ENCODE results near the gene DDX20. TPM values are rescaled to one million over a fixed set of nuclear protein-coding genes. Genes with fewer than 3 reads are reported as not detected.

Gene DDX20
- total RNA-seq, 4 donors from 2014 or later, result 22.2 to 32.9 (median 29.2) TPM

DNA sequence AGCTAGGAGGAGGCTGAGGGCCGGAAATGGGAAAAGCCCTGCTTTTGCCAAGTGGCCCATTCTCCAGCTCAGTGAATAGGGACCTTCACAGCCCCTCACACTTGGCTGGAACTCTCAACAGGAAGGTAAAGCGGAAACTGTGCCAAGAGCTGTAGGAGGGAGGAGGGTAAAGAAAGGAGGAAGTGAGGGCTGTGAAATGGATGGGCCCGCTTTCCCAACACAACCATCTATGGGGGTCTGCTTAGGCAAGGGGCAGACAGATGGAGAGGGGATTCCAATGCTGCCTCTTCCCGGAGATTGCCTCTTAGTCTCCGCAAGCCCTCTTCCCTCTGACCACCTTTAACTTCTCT is 21.7 kb upstream of the DDX20 start:
- Histone ChIP-seq H3K27me3 (no peaks in the 10 kb centered on the region), H3K4me1 (peaks cover 86 to 87% of the 10 kb centered on the region in 2 donors), H3K4me3 (no peak overlapping the region), H3K27ac (peak overlapping the region; percentile 60 to 85 (median 68)), H3K36me3 (no peaks in the 10 kb centered on the region), H3K9me3 (no peaks in the 10 kb centered on the region)
- ATAC-seq (no peak), DNase-seq (no peak)
- intact Hi-C loops (cut with DNase I; ENCODE audit: low total_unique reads), result no loop called here
- TF ChIP-seq, protein P1, sequence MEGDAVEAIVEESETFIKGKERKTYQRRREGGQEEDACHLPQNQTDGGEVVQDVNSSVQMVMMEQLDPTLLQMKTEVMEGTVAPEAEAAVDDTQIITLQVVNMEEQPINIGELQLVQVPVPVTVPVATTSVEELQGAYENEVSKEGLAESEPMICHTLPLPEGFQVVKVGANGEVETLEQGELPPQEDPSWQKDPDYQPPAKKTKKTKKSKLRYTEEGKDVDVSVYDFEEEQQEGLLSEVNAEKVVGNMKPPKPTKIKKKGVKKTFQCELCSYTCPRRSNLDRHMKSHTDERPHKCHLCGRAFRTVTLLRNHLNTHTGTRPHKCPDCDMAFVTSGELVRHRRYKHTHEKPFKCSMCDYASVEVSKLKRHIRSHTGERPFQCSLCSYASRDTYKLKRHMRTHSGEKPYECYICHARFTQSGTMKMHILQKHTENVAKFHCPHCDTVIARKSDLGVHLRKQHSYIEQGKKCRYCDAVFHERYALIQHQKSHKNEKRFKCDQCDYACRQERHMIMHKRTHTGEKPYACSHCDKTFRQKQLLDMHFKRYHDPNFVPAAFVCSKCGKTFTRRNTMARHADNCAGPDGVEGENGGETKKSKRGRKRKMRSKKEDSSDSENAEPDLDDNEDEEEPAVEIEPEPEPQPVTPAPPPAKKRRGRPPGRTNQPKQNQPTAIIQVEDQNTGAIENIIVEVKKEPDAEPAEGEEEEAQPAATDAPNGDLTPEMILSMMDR (IDR thresholded peaks at IDR 0.05 in 4 of 5, conservative IDR thresholded peaks at IDR 0.05 in 1 of 5), result no peak
- TF ChIP-seq POLR2A (IDR thresholded peaks at IDR 0.05), result no peak
- in situ Hi-C loops (cut with MboI; ENCODE audit: low sequenced_read_pairs in 4 of 4), result no loop called here

DNA sequence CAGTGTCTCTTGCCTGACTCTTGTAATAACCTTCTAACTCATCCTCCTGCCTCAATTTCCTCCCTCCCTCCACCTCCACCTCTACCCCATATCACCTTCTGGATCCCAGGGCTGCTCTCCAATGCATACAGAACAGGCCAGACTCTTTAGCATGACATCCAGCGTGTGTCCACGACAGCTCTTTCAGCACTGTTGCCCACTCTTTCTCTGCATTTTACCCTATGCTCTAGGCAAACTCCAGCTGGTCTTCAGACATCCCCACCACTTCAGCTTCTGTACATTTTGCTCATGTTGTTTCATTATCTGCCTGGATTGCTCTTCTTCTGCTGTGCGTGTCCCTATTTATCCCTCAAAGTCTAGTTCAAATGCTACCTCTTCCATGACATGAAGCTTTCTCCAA is 21.3 kb upstream of the DDX20 start:
- DNase-seq (no peak), ATAC-seq (no peak)
- Histone ChIP-seq H3K27me3 (no peaks in the 10 kb centered on the region), H3K36me3 (no peaks in the 10 kb centered on the region), H3K9me3 (no peaks in the 10 kb centered on the region), H3K4me1 (peaks cover 81 to 82% of the 10 kb centered on the region in 2 donors), H3K4me3 (no peak overlapping the region), H3K27ac (peak overlapping the region; percentile 60 to 85 (median 68))
- TF ChIP-seq, protein P1 (IDR thresholded peaks at IDR 0.05 in 4 of 5, conservative IDR thresholded peaks at IDR 0.05 in 1 of 5), result no peak
- TF ChIP-seq POLR2A (IDR thresholded peaks at IDR 0.05), result no peak
- in situ Hi-C loops (cut with MboI; ENCODE audit: low sequenced_read_pairs in 4 of 4), result no loop called here
- intact Hi-C loops (cut with DNase I; ENCODE audit: low total_unique reads), result no loop called here

DNA sequence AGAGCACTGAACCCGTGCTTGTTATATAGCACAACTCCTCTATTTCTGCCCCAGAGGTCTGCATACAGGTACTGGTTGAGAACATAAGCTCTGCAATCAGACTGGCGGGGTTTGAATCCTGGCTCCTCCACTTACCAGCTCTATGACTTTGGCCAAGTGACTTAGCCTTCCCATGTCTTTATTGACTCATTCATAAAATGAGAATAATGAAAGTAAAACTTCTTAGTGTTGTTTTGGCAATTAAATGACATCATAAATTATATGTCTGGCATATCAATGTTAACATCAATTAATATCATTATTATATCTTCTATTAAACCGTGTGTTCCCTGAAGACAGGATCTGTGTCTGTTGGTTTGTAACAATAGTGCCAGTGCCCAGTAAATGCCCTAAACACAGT is 20.8 kb upstream of the DDX20 start:
- H3K27me3 ChIP-seq, result no peaks in the 10 kb centered on the region
- TF ChIP-seq POLR2A (IDR thresholded peaks at IDR 0.05), result no peak
- TF ChIP-seq, protein P1 (IDR thresholded peaks at IDR 0.05 in 4 of 5, conservative IDR thresholded peaks at IDR 0.05 in 1 of 5), result no peak
- H3K4me3 ChIP-seq, result no peak overlapping the region
- intact Hi-C loops (cut with DNase I; ENCODE audit: low total_unique reads) (no loop called here), in situ Hi-C loops (cut with MboI; ENCODE audit: low sequenced_read_pairs in 4 of 4) (no loop called here)
- peak overlapping the region in 3 of 4 donors; percentile 70 to 92 (median 85) for H3K27ac ChIP-seq
- H3K4me1 ChIP-seq, result peaks cover 77 to 78% of the 10 kb centered on the region in 2 donors
- ATAC-seq (no peak), DNase-seq (no peak)
- no peaks in the 10 kb centered on the region for H3K9me3 ChIP-seq
- H3K36me3 ChIP-seq, result no peaks in the 10 kb centered on the region

DNA sequence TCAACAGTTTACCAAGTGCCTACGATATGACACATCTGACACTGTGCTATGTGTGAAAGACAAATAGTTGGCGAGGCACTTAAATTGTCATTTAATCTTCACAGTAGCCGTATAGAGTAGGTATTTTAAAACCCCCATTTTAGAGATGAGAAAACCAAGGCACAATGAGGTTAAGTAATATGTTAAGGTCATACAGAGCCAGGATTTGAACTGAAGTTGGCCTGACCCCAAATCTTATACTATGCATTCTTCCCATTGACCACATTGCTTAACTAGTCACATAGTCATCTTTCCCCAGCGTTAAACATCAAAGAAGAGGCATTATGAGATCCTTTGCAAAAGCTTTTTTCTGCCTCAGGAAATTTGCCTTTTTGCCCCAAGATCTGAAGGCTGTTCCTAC is 20.4 kb upstream of the DDX20 start:
- in situ Hi-C loops (cut with MboI; ENCODE audit: low sequenced_read_pairs in 4 of 4), result no loop called here
- H3K36me3 ChIP-seq, result no peaks in the 10 kb centered on the region
- H3K27me3 ChIP-seq, result no peaks in the 10 kb centered on the region
- TF ChIP-seq POLR2A (IDR thresholded peaks at IDR 0.05), result no peak
- TF ChIP-seq, protein P1 (IDR thresholded peaks at IDR 0.05 in 4 of 5, conservative IDR thresholded peaks at IDR 0.05 in 1 of 5), result no peak
- no peaks in the 10 kb centered on the region for H3K9me3 ChIP-seq
- H3K27ac ChIP-seq, result peak overlapping the region; percentile 85 to 96 (median 93)
- DNase-seq, result no peak
- H3K4me1 ChIP-seq, result peaks cover 73% of the 10 kb centered on the region in 2 donors
- H3K4me3 ChIP-seq, result no peak overlapping the region
- no peak for ATAC-seq
- intact Hi-C loops (cut with DNase I; ENCODE audit: low total_unique reads), result no loop called here

DNA sequence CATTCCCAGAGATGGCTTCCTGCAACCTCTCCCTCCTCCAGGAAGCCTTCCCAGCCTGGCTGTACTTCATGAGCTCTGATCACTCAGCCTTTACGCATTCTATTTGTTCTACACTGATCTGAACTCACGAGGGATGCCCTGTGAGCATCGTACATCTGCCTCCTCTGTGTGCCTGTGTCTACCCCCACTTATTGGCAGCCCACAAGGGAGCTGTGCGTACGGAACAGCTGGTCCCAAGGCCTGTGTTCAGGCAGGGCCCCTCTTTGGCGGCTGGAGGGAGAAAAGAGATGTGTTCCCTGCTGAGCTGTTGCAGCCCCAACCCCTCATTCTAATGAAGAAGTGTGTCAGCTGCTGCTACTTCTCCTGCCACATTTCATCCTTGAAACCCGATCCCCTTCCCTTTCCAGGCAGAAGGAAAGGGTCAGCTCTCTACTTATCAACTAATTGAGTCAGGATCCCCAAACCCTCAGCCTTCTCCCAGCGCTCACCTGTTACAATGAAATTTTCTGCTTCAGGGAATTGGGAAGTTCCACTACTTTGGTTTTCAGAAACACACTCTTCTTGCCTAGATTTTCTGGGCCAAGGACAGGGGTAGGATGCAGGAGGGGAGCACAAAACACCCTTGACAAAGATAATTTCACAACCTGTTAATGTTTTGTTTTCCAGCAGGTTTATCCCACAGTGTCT is 19.7 kb upstream of the DDX20 start:
- Histone ChIP-seq H3K27ac (peak overlapping the region; percentile 85 to 96 (median 93)), H3K9me3 (no peaks in the 10 kb centered on the region), H3K4me1 (peaks cover 66% of the 10 kb centered on the region in 2 donors), H3K4me3 (no peak overlapping the region), H3K27me3 (no peaks in the 10 kb centered on the region), H3K36me3 (no peaks in the 10 kb centered on the region)
- intact Hi-C loops (cut with DNase I; ENCODE audit: low total_unique reads) (no loop called here), in situ Hi-C loops (cut with MboI; ENCODE audit: low sequenced_read_pairs in 4 of 4) (no loop called here)
- no peak for ATAC-seq
- no peak for TF ChIP-seq POLR2A (IDR thresholded peaks at IDR 0.05)
- no peak for DNase-seq
